ENCODE measurements around the gene VIPR1.
"Not testable (repeated sequence)": the region's sequence is repeated elsewhere in the genome, so short reads cannot be mapped to it uniquely, and the experiment has no call there.

Gene VIPR1

DNA sequence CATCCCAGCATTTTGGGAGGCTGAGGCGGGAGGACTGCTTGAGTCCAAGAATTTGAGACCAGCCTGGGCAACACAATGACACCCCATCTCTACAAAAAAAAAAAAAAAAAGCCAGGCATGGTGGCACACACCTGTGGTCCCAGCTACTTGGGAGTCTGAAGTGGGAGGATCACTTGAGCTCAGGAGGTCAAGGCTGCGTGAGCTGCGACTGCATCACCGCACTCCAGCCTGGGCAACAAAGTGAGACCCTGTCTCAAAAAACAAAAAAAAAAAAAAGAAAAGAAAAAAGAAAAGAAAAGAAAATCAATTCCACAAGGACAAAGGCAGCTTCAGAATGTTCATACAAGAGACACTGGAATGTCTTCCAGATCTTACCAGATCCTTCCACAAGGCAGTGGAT lies 76.9 kb downstream of the VIPR1 start:
- not testable (repeated sequence) for DNase-seq (ENCODE audit: low spot score)

DNA sequence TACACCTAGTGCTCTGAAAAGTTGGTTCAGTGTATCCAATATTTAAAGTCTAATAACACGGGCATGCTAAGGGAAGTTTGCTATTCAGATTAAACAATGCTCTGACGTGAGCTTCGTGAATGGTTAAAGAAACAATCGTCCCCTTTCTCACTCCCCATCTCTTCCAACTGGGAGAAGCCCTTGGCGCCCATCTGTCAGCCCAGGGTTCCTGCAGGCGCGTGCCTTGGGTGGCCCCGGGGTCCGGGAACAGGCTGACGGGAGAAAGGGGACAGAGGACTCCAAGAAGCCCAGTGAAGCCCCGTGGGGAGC lies 78.9 kb downstream of the VIPR1 start:
- no peak for DNase-seq (ENCODE audit: low spot score)

DNA sequence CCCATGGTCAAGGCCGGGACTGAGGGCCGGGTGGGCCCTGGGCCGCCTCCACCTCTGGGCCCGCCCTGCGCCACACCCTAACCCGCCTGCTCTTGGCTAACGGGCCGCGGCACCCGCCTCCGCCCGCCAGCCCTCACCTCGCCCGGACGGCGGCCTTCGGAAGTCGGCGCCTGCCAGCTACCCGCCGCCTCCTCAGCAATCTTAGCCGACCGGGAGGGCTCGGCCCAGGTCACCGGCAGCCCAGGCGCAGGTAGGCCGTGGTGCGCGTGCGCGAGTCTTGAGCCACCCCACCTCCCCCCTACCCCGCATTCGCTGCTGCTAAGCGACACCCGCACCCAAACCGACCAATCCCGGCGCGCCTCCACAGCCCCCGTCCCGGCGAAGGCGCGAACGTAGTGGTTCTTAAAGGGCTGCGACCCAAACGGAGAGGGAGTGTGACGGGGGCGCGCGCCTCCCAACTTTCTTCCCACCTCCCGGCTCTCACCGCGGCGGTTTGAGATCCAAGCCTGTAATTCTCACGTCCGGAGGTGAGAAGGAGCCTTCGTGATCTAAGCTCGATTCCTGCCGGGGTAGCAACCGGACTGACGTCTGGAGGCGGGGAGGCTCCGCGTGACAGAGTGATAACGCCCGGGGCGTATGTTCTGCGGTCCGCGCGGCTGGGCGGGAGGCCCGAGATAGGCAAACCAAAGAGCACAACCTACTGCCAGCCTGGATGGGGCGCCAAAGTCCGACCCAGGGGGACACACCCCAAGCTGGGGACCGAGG lies 79.4 kb downstream of the VIPR1 start, which contains the start of gene SEC22C:
Gene SEC22C, minus strand, starts transcription at position 259 of the 765 bp plus-strand sequence. CDS start 12,921 bp downstream, outside the sequence.
- peak; percentile 99 for DNase-seq (ENCODE audit: low spot score)

DNA sequence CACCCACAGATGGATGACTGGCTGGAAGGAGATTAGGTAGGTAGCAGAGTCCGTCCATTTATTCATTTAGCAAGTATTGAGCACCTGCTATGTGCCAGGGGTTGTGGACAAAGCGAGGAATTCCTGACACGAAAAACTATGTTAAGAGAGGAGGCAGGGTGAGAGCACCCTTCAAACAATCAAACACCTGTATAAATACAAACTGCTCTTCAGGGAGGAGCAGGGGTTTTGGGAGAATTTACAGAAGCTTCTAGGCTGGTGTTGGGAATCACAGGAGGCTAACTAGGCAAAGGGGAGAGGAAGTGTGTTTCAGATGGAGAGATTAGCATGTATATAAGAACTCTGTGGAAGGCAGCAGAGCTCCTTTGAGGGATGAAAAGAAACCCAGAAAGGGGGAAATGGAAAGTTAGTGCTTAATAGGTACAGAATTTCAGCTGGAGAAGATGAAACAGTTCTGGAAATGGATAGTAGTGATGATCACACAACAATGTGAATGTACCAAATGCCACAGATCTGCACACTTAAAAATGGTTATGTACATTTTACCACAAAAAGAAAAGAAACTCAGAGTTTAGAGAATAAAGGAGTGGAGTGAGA lies 80.1 kb downstream of the VIPR1 start:
- no peak for DNase-seq (ENCODE audit: low spot score)

Data from GM03348 (cell line).